Kidney (tissue), 14 donors: ENCODE measurements around the gene MED13L. TPM values are rescaled to one million over a fixed set of nuclear protein-coding genes. Genes with fewer than 3 reads are reported as not detected.
A peak's percentile ranks its signal among the peaks of the same experiment; 100 is the strongest.

ENCODE experiments used
- DNase-seq, 5 donors: peaks; one replicate each; pipeline ENCODE4 v3.0.0-alpha.2; 2013 to 2020
- FAIRE-seq: peaks from 2 replicates; lab custom pipeline; 2012; peaks lifted over from hg19 to GRCh38; lab: Jason Lieb, UNC
- H3K27ac ChIP-seq, 2 donors: one replicate each; pipeline ENCODE4 v1.7.0; 2013; ENCODE audit warnings: low read depth in 2 of 2, low read length in 2 of 2, inconsistent platforms in 1 of 2
- H3K27me3 ChIP-seq: one replicate; pipeline ENCODE4 v1.7.1; 2013; ENCODE audit warnings: low read length, inconsistent platforms; ENCODE audit not compliant: control insufficient read depth, insufficient read depth
- H3K36me3 ChIP-seq, 3 donors: one replicate each; pipeline versions ENCODE4 v1.7.0 to v1.7.1; 2013; ENCODE audit warnings: low read length in 3 of 3, control low read depth in 1 of 3, inconsistent platforms in 1 of 3; ENCODE audit not compliant: insufficient read depth in 3 of 3, control insufficient read depth in 2 of 3
- H3K4me1 ChIP-seq, 3 donors: one replicate each; pipeline versions ENCODE4 v1.7.0 to v1.7.1; 2013; ENCODE audit warnings: low read length in 3 of 3, inconsistent platforms in 1 of 3, low read depth in 1 of 3; ENCODE audit not compliant: control insufficient read depth in 2 of 3, insufficient read depth in 2 of 3
- H3K4me3 ChIP-seq, 3 donors: one replicate each; pipeline versions ENCODE4 v1.7.0 to v1.8.1; 2013; ENCODE audit warnings: low read length in 3 of 3, control low read depth in 1 of 3, inconsistent platforms in 1 of 3
- H3K9ac ChIP-seq, 3 donors: one replicate each; pipeline versions ENCODE4 v1.7.0 to v1.7.1; 2013; ENCODE audit warnings: low read length in 3 of 3, control low read depth in 1 of 3, inconsistent platforms in 1 of 3
- H3K9me3 ChIP-seq, 3 donors: one replicate each; pipeline versions ENCODE4 v1.7.0 to v1.7.1; 2013; ENCODE audit warnings: low read length in 3 of 3, control low read depth in 1 of 3, inconsistent platforms in 1 of 3; ENCODE audit not compliant: control insufficient read depth in 2 of 3, insufficient read depth in 1 of 3
- CTCF ChIP-seq: IDR thresholded peaks from 3 replicates; pipeline ENCODE4 v1.5.1; 2012; ENCODE audit warnings: mild to moderate bottlenecking, moderate library complexity, borderline replicate concordance; ENCODE audit not compliant: insufficient read depth; ENCODE audit errors: extremely low read depth
- intact Hi-C: fragments of 100-400 bp; cut with DNase I; formaldehyde crosslinking; loops from one replicate; pipeline ENCODE4 v1.11.1; 2022
- polyA plus RNA-seq: library from polyadenylated mRNA; stranded (reverse); fragments of 350-450 nt; fragmentation: Illumina TruSeq; extraction: RNeasy Lipid Tissue Mini Kit (QIAGEN cat#74804); gene quantifications from one replicate; pipeline ENCODE4 v1.2.3, GENCODE V29; 2014; ENCODE audit warnings: low read depth, low replicate concordance; ENCODE audit not compliant: insufficient read depth
- total RNA-seq: library from RNA; stranded (reverse); fragmentation: NEBNext Ultra II Directional; extraction: Animal tissue kit (Norgen Biotek cat#: 25700); gene quantifications from one replicate; pipeline ENCODE4 v1.2.1, GENCODE V29; 2021
- donor health status: control.
- donor health status: control.
- donor health status: control.
- donor health status: control.
- donor health status: control.
- donor health status: DM: yes; HTN: yes; CAD: no.
- donor health status: Normal renal cell carcinoma (clear cell type).

Gene MED13L
- total and polyA plus RNA-seq, 2 donors from 2014 or later: 7.1 to 153 TPM

- Histone ChIP-seq H3K4me3 (no peak overlapping the region), H3K27me3 (no peaks in the 10 kb centered on the region), H3K9me3 (no peaks in the 10 kb centered on the region), H3K36me3 (no peaks in the 10 kb centered on the region), H3K4me1 (peaks cover 0 to 3% (median 2%) of the 10 kb centered on the region in 3 donors), H3K9ac (no peak overlapping the region), H3K27ac (no peak overlapping the region)
- DNase-seq (no peak), FAIRE-seq (no peak)
- intact Hi-C loops: no loop called here
- TF ChIP-seq CTCF: no peak
Observed at GRCh38 chr12:116280595-116281290, 3.2 kb upstream of the MED13L start.

GRCh38 chr12:116278667-116279066 is 1.2 kb upstream of the MED13L start:
- H3K27ac ChIP-seq: no peak overlapping the region
- no peak for DNase-seq
- no peak for TF ChIP-seq CTCF
- H3K4me1 ChIP-seq: peaks cover 2 to 12% (median 6%) of the 10 kb centered on the region in 3 donors
- H3K36me3 ChIP-seq: no peaks in the 10 kb centered on the region
- no peak overlapping the region for H3K9ac ChIP-seq
- no peaks in the 10 kb centered on the region for H3K9me3 ChIP-seq
- intact Hi-C loops: loop anchor here (10.0 kb wide), 1 partner anchor 326 kb away; no protein-coding TSS in a partner anchor
- no peaks in the 10 kb centered on the region for H3K27me3 ChIP-seq
- no peak for FAIRE-seq
- H3K4me3 ChIP-seq: no peak overlapping the region

GRCh38 chr12:116278279-116278626 is 760 bp upstream of the MED13L start:
- Histone ChIP-seq H3K36me3 (no peaks in the 10 kb centered on the region), H3K27me3 (no peaks in the 10 kb centered on the region), H3K9ac (peak overlapping the region in 1 of 3 donors; percentile 47), H3K4me3 (peak overlapping the region; percentile 25 to 55 (median 48)), H3K27ac (no peak overlapping the region), H3K4me1 (peaks cover 4 to 14% (median 6%) of the 10 kb centered on the region in 3 donors), H3K9me3 (no peaks in the 10 kb centered on the region)
- TF ChIP-seq CTCF: no peak
- intact Hi-C loops: loop anchor here (10.0 kb wide), 1 partner anchor 327 kb away; no protein-coding TSS in a partner anchor
- no peak for FAIRE-seq
- DNase-seq: no peak
